Kidney (tissue), 14 donors: Measurements from ENCODE around the gene LYST. TPM values are rescaled to one million over a fixed set of nuclear protein-coding genes. Genes with fewer than 3 reads are reported as not detected.

Experiments used
- DNase-seq, 5 donors: peaks; one replicate each; pipeline ENCODE4 v3.0.0-alpha.2; 2013 to 2020
- FAIRE-seq: peaks from 2 replicates; lab custom pipeline; 2012; peaks lifted over from hg19 to GRCh38; lab: Jason Lieb, UNC
- H3K27ac ChIP-seq, 2 donors: one replicate each; pipeline ENCODE4 v1.7.0; 2013; ENCODE audit warnings: low read depth in 2 of 2, low read length in 2 of 2, inconsistent platforms in 1 of 2
- H3K27me3 ChIP-seq: one replicate; pipeline ENCODE4 v1.7.1; 2013; ENCODE audit warnings: low read length, inconsistent platforms; ENCODE audit not compliant: control insufficient read depth, insufficient read depth
- H3K36me3 ChIP-seq, 3 donors: one replicate each; pipeline versions ENCODE4 v1.7.0 to v1.7.1; 2013; ENCODE audit warnings: low read length in 3 of 3, control low read depth in 1 of 3, inconsistent platforms in 1 of 3; ENCODE audit not compliant: insufficient read depth in 3 of 3, control insufficient read depth in 2 of 3
- H3K4me1 ChIP-seq, 3 donors: one replicate each; pipeline versions ENCODE4 v1.7.0 to v1.7.1; 2013; ENCODE audit warnings: low read length in 3 of 3, inconsistent platforms in 1 of 3, low read depth in 1 of 3; ENCODE audit not compliant: control insufficient read depth in 2 of 3, insufficient read depth in 2 of 3
- H3K4me3 ChIP-seq, 3 donors: one replicate each; pipeline versions ENCODE4 v1.7.0 to v1.8.1; 2013; ENCODE audit warnings: low read length in 3 of 3, control low read depth in 1 of 3, inconsistent platforms in 1 of 3
- H3K9ac ChIP-seq, 3 donors: one replicate each; pipeline versions ENCODE4 v1.7.0 to v1.7.1; 2013; ENCODE audit warnings: low read length in 3 of 3, control low read depth in 1 of 3, inconsistent platforms in 1 of 3
- H3K9me3 ChIP-seq, 3 donors: one replicate each; pipeline versions ENCODE4 v1.7.0 to v1.7.1; 2013; ENCODE audit warnings: low read length in 3 of 3, control low read depth in 1 of 3, inconsistent platforms in 1 of 3; ENCODE audit not compliant: control insufficient read depth in 2 of 3, insufficient read depth in 1 of 3
- CTCF ChIP-seq: IDR thresholded peaks from 3 replicates; pipeline ENCODE4 v1.5.1; 2012; ENCODE audit warnings: mild to moderate bottlenecking, moderate library complexity, borderline replicate concordance; ENCODE audit not compliant: insufficient read depth; ENCODE audit errors: extremely low read depth
- intact Hi-C: fragments of 100-400 bp; cut with DNase I; formaldehyde crosslinking; loops from one replicate; pipeline ENCODE4 v1.11.1; 2022
- polyA plus RNA-seq: library from polyadenylated mRNA; stranded (reverse); fragments of 350-450 nt; fragmentation: Illumina TruSeq; extraction: RNeasy Lipid Tissue Mini Kit (QIAGEN cat#74804); gene quantifications from one replicate; pipeline ENCODE4 v1.2.3, GENCODE V29; 2014; ENCODE audit warnings: low read depth, low replicate concordance; ENCODE audit not compliant: insufficient read depth
- total RNA-seq: library from RNA; stranded (reverse); fragmentation: NEBNext Ultra II Directional; extraction: Animal tissue kit (Norgen Biotek cat#: 25700); gene quantifications from one replicate; pipeline ENCODE4 v1.2.1, GENCODE V29; 2021
- donor health status: control.
- donor health status: control.
- donor health status: control.
- donor health status: control.
- donor health status: control.
- donor health status: DM: yes; HTN: yes; CAD: no.
- donor health status: Normal renal cell carcinoma (clear cell type).

The LYST gene
- total and polyA plus RNA-seq, 2 donors from 2014 or later, result 4.6 to 30.3 TPM

- H3K27me3 ChIP-seq, result no peaks in the 10 kb centered on the region
- H3K4me1 ChIP-seq, result no peaks in the 10 kb centered on the region
- no peaks in the 10 kb centered on the region for H3K36me3 ChIP-seq
- FAIRE-seq (no peak), DNase-seq (peak in 3 of 5 donors; percentile 19 to 94 (median 46))
- no peak overlapping the region for H3K27ac ChIP-seq
- no peak overlapping the region for H3K4me3 ChIP-seq
- H3K9ac ChIP-seq, result no peak overlapping the region
- intact Hi-C loops, result no loop called here
- H3K9me3 ChIP-seq, result no peaks in the 10 kb centered on the region
- no peak for TF ChIP-seq CTCF
These were observed 16.7 kb upstream of the LYST start for GRCh38 chr1:235883261-235883927.

- no peak for FAIRE-seq
- Histone ChIP-seq H3K4me3 (no peak overlapping the region), H3K36me3 (no peaks in the 10 kb centered on the region), H3K9ac (no peak overlapping the region), H3K27ac (no peak overlapping the region), H3K4me1 (no peaks in the 10 kb centered on the region), H3K27me3 (no peaks in the 10 kb centered on the region), H3K9me3 (no peaks in the 10 kb centered on the region)
- no peak for DNase-seq
- TF ChIP-seq CTCF, result no peak
- intact Hi-C loops, result no loop called here
These were observed 16.1 kb upstream of the LYST start for GRCh38 chr1:235882816-235883215.

- TF ChIP-seq CTCF, result no peak
- H3K9me3 ChIP-seq, result no peaks in the 10 kb centered on the region
- FAIRE-seq (no peak), DNase-seq (no peak)
- no peak overlapping the region for H3K27ac ChIP-seq
- intact Hi-C loops, result no loop called here
- no peaks in the 10 kb centered on the region for H3K27me3 ChIP-seq
- no peak overlapping the region for H3K4me3 ChIP-seq
- H3K4me1 ChIP-seq, result no peaks in the 10 kb centered on the region
- no peaks in the 10 kb centered on the region for H3K36me3 ChIP-seq
- no peak overlapping the region for H3K9ac ChIP-seq
These were observed 15.4 kb upstream of the LYST start for GRCh38 chr1:235881930-235882700.
